Nephron progenitor cell (in vitro differentiated cells): ENCODE measurements around the gene PLCL1.

Experiments
- DNase-seq: peaks from one replicate; pipeline ENCODE4 v3.0.0; 2021
- H3K27ac Mint-ChIP-seq: 2 replicates; pipeline ENCODE4 v1.8.0; 2021; ENCODE audit warnings: mild to moderate bottlenecking, moderate library complexity, mixed read lengths
- H3K27me3 Mint-ChIP-seq: 2 replicates; pipeline ENCODE4 v1.8.0; 2021; ENCODE audit warnings: mild to moderate bottlenecking, low read depth, mixed read lengths; ENCODE audit not compliant: poor library complexity
- H3K36me3 Mint-ChIP-seq: 2 replicates; pipeline ENCODE4 v1.8.0; 2021; ENCODE audit warnings: low read depth, mixed read lengths
- H3K4me1 Mint-ChIP-seq: 2 replicates; pipeline ENCODE4 v1.8.0; 2021; ENCODE audit warnings: mixed read lengths
- H3K4me3 Mint-ChIP-seq: 2 replicates; pipeline ENCODE4 v1.8.0; 2021; ENCODE audit warnings: mild to moderate bottlenecking, moderate library complexity, mixed read lengths
- H3K9me3 Mint-ChIP-seq: 2 replicates; pipeline ENCODE4 v1.8.0; 2021; ENCODE audit warnings: mild to moderate bottlenecking, moderate library complexity, mixed read lengths
- TF ChIP-seq, protein P1 (sequence below): fragments of 200-600 bp; sonication (generic); IDR thresholded peaks from 2 replicates; pipeline ENCODE4 v1.5.0; 2021; ENCODE audit warnings: antibody characterized with exemption

The PLCL1 gene

DNA sequence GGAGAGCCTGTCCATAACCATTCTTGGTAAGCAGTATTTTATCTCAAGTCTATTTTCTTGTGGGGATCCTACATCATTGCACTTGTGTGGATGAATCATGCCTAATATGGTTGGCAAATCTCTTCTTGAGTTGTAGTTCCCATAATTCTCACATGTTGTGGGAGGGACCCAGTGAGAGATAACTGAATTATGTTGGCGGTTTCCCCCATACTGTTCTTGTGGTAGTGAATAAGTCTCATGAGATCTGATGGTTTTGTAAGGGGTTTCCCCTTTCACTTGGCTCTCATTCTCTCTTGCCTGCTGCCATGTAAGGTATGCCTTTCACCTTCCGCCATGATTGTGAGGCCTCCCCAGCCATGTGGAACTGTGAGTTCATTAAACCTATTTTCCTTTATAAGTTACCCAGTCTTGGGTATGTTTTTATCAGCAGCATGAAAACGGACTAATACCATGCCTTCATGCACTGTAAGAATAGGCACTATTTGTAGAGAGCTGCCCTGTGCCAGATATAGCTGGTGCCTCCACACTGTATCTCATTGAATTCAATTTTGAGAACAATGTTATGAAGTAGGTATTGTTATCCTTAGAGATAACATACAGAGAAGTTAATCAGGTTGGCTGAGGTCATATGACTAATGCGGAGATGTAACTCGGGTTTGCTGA is 148.3 kb downstream of the PLCL1 start:
- Mint-ChIP-seq H3K4me1 (peaks cover 6% of the 10 kb centered on the region), H3K9me3 (peaks cover 5% of the 10 kb centered on the region), H3K36me3 (no peaks in the 10 kb centered on the region), H3K4me3 (no peak overlapping the region), H3K27me3 (peaks cover 3% of the 10 kb centered on the region), H3K27ac (no peak overlapping the region)
- TF ChIP-seq, protein P1, sequence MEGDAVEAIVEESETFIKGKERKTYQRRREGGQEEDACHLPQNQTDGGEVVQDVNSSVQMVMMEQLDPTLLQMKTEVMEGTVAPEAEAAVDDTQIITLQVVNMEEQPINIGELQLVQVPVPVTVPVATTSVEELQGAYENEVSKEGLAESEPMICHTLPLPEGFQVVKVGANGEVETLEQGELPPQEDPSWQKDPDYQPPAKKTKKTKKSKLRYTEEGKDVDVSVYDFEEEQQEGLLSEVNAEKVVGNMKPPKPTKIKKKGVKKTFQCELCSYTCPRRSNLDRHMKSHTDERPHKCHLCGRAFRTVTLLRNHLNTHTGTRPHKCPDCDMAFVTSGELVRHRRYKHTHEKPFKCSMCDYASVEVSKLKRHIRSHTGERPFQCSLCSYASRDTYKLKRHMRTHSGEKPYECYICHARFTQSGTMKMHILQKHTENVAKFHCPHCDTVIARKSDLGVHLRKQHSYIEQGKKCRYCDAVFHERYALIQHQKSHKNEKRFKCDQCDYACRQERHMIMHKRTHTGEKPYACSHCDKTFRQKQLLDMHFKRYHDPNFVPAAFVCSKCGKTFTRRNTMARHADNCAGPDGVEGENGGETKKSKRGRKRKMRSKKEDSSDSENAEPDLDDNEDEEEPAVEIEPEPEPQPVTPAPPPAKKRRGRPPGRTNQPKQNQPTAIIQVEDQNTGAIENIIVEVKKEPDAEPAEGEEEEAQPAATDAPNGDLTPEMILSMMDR, result no peak
- no peak for DNase-seq

DNA sequence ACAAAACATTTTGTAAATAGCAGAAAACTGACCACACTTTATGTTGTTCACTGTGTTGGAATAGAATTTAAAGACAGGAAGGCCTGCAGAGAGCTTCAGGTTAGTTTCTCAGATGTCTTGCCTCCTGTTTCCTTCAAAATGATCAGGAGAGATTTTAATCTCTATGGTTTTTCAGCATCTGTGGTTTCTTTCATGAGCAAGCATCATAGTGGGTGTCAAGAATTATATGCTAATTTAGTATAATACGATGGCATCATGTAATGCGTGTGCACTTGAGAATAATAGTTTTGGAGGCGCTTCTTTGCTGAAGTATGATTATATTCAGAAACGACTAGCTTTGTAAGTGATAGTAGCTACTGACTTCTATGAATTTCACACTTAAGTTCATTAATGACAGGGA is 149.9 kb downstream of the PLCL1 start:
- Mint-ChIP-seq H3K4me1 (peaks cover 6% of the 10 kb centered on the region), H3K27me3 (peaks cover 3% of the 10 kb centered on the region), H3K4me3 (no peak overlapping the region), H3K9me3 (peaks cover 5% of the 10 kb centered on the region), H3K27ac (no peak overlapping the region), H3K36me3 (no peaks in the 10 kb centered on the region)
- no peak for DNase-seq
- TF ChIP-seq, protein P1, result no peak

DNA sequence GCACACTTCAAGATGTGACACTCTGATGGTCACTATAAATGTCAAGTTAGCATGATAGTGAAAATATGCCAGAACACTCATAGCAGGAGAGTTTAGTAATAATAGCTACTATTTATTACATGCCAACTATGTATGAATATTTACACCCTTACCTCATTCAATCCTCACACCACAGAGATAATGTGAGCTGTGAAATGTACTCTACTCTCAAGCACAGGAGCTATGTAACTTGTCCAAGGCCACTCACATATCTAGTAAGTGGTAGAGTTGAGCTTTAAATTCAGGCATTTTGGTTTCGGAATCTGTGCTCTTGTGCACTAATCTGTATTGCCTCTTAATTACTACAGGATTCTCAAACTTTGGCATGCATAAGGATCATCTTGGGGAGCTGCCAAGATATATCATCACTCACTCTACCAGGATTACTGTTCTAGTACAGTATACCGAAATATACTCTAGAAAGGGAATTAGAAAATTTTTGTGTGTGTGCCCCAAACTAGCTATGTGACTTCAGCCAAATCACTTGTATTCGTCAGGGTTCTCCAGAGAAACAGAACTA is 154.3 kb downstream of the PLCL1 start:
- Mint-ChIP-seq H3K4me3 (no peak overlapping the region), H3K36me3 (no peaks in the 10 kb centered on the region)
- DNase-seq, result no peak

DNA sequence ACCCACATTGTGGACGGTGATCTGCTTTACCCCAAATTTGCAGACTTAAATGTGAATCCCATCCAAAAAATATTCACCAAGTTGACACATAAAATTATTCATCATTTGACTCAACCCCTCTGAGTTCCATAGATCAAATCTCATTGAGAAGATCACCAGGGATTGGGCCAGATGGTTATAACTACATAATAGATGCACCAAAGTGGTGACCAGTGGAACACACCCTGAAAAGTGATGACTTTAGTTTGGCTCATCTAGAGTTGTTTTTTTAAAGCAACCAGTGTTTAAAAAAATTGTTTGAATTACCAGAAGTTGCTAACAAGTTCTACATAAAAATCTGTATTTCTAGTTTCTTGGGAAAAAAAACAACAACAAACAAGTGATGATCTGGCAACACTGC is 155.0 kb downstream of the PLCL1 start:
- TF ChIP-seq, protein P1, result no peak

More for the DNA sequence above, 154.3 kb downstream of the PLCL1 start:
- TF ChIP-seq, protein P1, result no peak
- peaks cover 5% of the 10 kb centered on the region for H3K9me3 Mint-ChIP-seq
- no peak overlapping the region for H3K27ac Mint-ChIP-seq
- H3K4me1 Mint-ChIP-seq, result no peaks in the 10 kb centered on the region
- H3K27me3 Mint-ChIP-seq, result peaks cover 3% of the 10 kb centered on the region

DNA sequence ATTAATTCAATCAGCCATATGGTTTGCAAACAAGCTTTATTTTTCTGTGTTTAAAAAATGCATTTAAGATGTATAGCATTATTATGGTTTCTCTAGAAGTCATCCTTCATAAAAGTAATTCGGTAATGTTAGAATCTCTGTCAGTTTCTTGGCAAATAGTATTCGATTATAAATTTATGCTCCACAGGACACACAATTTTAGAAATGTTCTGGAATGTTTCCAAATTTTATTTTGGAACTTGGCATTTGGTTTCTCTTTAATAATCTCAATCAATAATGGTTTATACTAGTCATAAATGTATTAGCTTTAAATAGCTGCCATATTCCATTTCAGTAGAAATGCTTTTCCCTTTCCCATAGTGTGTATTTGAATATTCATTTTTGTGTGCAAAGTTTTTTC is 156.4 kb downstream of the PLCL1 start:
- no peaks in the 10 kb centered on the region for H3K27me3 Mint-ChIP-seq
- no peaks in the 10 kb centered on the region for H3K4me1 Mint-ChIP-seq
- no peak for DNase-seq
- no peak overlapping the region for H3K27ac Mint-ChIP-seq
- H3K36me3 Mint-ChIP-seq, result peaks cover 6% of the 10 kb centered on the region
- TF ChIP-seq, protein P1, result no peak
- no peak overlapping the region for H3K4me3 Mint-ChIP-seq
- peaks cover 21% of the 10 kb centered on the region for H3K9me3 Mint-ChIP-seq

More for the DNA sequence above, 155.0 kb downstream of the PLCL1 start:
- Mint-ChIP-seq H3K9me3 (peaks cover 10% of the 10 kb centered on the region), H3K4me3 (no peak overlapping the region), H3K27ac (no peak overlapping the region), H3K36me3 (no peaks in the 10 kb centered on the region), H3K27me3 (peaks cover 3% of the 10 kb centered on the region), H3K4me1 (no peaks in the 10 kb centered on the region)
- no peak for DNase-seq

DNA sequence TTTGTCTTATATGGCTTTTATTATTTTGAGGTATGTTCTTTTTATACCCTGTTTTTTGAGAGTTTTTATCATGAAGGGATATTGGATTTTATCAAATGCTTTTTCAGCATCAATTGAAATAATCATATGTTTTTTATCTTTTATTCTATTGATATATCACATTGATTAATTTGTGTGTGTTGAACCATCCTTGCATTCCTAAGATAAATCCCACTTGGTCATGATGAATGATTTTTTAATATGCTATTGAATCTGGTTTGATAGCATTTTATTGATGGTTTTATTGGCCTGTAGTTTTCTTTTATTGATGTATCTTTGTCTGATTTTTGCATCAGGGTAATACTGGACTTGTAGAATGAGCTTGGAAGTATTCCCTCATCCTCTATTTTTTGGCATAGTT is 160.3 kb downstream of the PLCL1 start:
- Mint-ChIP-seq H3K9me3 (peaks cover 25% of the 10 kb centered on the region), H3K4me3 (no peak overlapping the region), H3K27ac (no peak overlapping the region), H3K27me3 (peaks cover 2% of the 10 kb centered on the region), H3K4me1 (no peaks in the 10 kb centered on the region), H3K36me3 (peaks cover 6% of the 10 kb centered on the region)
- DNase-seq, result no peak
- TF ChIP-seq, protein P1, result no peak
